ENCODE data around the gene ATF1. TPM values are rescaled to one million over a fixed set of nuclear protein-coding genes. Genes with fewer than 3 reads are reported as not detected.
"Not testable (repeated sequence)": the region's sequence is repeated elsewhere in the genome, so short reads cannot be mapped to it uniquely, and the experiment has no call there.

Gene ATF1
- total RNA-seq, 4 donors from 2014 or later = 16.8 to 24.9 (median 18.0) TPM

- H3K9me3 ChIP-seq = peaks cover 0 to 13% (median 0%) of the 10 kb centered on the region in 4 donors
- no peak for TF ChIP-seq EP300 (IDR thresholded peaks at IDR 0.05)
- TF ChIP-seq, protein P1, sequence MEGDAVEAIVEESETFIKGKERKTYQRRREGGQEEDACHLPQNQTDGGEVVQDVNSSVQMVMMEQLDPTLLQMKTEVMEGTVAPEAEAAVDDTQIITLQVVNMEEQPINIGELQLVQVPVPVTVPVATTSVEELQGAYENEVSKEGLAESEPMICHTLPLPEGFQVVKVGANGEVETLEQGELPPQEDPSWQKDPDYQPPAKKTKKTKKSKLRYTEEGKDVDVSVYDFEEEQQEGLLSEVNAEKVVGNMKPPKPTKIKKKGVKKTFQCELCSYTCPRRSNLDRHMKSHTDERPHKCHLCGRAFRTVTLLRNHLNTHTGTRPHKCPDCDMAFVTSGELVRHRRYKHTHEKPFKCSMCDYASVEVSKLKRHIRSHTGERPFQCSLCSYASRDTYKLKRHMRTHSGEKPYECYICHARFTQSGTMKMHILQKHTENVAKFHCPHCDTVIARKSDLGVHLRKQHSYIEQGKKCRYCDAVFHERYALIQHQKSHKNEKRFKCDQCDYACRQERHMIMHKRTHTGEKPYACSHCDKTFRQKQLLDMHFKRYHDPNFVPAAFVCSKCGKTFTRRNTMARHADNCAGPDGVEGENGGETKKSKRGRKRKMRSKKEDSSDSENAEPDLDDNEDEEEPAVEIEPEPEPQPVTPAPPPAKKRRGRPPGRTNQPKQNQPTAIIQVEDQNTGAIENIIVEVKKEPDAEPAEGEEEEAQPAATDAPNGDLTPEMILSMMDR (IDR thresholded peaks at IDR 0.05) = no peak
- no peak for TF ChIP-seq POLR2A (IDR thresholded peaks at IDR 0.05)
- H3K27ac ChIP-seq = no peak overlapping the region
- H3K36me3 ChIP-seq = no peaks in the 10 kb centered on the region
- peaks cover 0 to 7% (median 0%) of the 10 kb centered on the region in 4 donors for H3K4me1 ChIP-seq
- no peak overlapping the region for H3K4me3 ChIP-seq
- no peak for DNase-seq (ENCODE audit: low spot score in 2 of 2)
- H3K27me3 ChIP-seq = peaks cover 0 to 4% of the 10 kb centered on the region in 2 donors
- 53 to 55% methylated on average over 7 of the region's 7 CpGs for WGBS, 2 donors
These were observed 78.0 kb downstream of the ATF1 start for GRCh38 chr12:50841716-50842531.

DNA sequence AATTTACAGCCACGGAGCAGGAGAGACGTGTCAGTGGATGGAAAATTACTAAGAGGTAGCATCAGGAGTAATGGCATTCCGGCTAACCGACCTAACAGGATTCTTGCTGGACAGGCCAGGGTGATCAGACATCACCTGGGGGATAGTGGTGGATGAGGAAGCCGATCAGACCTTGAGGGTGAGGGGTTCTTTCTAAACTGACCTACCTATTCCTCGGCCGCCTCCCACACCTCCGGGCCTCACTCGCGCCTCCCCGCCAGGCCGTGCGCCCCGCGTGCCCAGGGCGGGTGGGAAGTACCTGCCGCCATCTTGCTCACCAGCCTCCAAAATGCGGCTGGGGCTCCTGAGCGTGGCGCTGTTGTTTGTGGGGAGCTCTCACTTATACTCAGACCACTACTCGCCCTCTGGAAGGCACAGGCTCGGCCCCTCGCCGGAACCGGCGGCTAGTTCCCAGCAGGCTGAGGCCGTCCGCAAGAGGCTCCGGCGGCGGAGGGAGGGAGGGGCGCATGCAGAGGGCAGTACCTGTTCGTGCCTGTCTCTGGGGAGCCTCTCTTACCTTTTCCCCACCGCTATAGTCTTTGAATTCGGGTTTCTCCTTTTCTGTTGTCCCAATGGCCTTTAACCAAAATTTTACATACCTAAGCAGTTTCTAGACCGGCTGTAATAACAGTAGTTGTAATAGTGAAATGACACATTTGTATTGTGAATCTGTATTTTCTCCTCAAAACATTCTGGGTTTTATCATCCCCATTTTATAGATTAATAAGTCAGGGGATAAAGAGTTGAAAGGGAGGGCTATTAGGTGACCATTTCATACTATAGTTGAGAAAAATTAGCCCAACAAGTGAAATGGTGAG, 79.0 kb downstream of the ATF1 start, which contains the start of gene TMPRSS12:
TMPRSS12 (plus strand) TSS at position 290 of the 857 bp plus-strand sequence; CDS start at position 329, 39 bp downstream.
- Histone ChIP-seq H3K4me1 (peaks cover 0 to 7% (median 0%) of the 10 kb centered on the region in 4 donors), H3K4me3 (peak within 1 kb of the TSS in 2 of 4 donors; percentile 20 to 27), H3K27ac (no peak within 1 kb of the TSS), H3K27me3 (peaks cover 0 to 4% of the 10 kb centered on the region in 2 donors), H3K9me3 (peaks cover 0 to 13% (median 0%) of the 10 kb centered on the region in 4 donors), H3K36me3 (no peaks in the 10 kb centered on the region)
- 40 to 43% methylated on average over 36 of the region's 36 CpGs for WGBS, 2 donors
- TF ChIP-seq, protein P1 (IDR thresholded peaks at IDR 0.05) = no peak
- TF ChIP-seq EP300 (IDR thresholded peaks at IDR 0.05) (no peak), POLR2A (IDR thresholded peaks at IDR 0.05) (no peak)
- no peak for DNase-seq (ENCODE audit: low spot score in 2 of 2)

DNA sequence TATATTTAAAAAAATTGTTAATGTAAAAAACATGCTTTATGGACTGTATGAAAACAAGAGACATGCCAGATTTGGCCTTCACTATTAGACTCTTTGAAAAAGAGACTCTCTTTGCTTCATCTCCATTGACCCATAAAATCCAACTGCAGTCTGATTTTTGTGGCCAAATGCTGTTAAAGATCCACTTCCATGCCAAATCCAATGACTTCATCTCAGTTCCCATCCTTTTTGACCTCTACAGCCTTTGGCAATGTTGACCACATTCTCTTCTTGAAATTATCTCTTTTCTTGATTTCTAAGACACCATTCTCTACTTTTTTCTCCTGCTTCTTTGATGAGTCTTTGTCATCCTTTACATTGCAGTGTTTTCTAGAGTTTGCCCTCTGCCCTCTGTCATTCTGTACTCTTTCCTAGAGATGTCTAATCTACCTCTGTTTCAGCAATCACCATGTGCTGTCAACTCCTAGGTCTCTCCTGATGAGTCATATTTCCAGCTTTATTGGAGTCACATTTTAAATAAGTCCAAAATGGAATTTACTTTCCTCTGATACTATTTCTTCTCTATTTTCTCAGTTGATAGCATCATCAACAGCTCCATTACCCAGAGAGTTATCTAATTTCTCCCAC, 81.2 kb downstream of the ATF1 start:
- peaks cover 0 to 4% of the 10 kb centered on the region in 2 donors for H3K27me3 ChIP-seq
- DNase-seq (ENCODE audit: low spot score in 2 of 2) = no peak
- no peak overlapping the region for H3K27ac ChIP-seq
- no peak for TF ChIP-seq EP300 (IDR thresholded peaks at IDR 0.05)
- TF ChIP-seq, protein P1 (IDR thresholded peaks at IDR 0.05) = no peak
- TF ChIP-seq POLR2A (IDR thresholded peaks at IDR 0.05) = no peak
- H3K9me3 ChIP-seq = peaks cover 0 to 13% (median 0%) of the 10 kb centered on the region in 4 donors
- H3K4me3 ChIP-seq = no peak overlapping the region
- peaks cover 0 to 7% (median 0%) of the 10 kb centered on the region in 4 donors for H3K4me1 ChIP-seq
- H3K36me3 ChIP-seq = no peaks in the 10 kb centered on the region

DNA sequence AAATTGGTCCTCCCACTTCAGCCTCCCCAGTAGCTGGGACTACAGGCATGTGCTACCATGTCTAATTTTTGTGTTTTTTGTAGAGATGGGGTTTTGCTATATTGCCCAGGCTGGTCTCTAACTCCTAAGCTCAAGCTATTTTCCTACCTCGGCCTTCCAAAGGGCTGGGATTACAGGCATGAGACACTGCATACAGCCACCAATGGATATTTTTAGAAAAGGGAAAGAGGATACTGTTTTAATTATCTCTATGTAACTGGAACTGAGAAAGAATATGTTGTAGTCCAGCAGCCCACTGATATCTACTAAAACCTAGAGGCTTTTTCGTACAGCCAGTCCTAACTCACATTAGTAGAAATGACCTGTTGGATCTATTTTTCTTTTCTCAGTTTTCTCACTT, 85.1 kb downstream of the ATF1 start:
- Histone ChIP-seq H3K4me3 (no peak overlapping the region), H3K36me3 (no peaks in the 10 kb centered on the region), H3K4me1 (no peaks in the 10 kb centered on the region), H3K27me3 (no peaks in the 10 kb centered on the region), H3K27ac (no peak overlapping the region), H3K9me3 (no peaks in the 10 kb centered on the region)
- no peak for DNase-seq (ENCODE audit: low spot score in 2 of 2)
- TF ChIP-seq EP300 (IDR thresholded peaks at IDR 0.05) (no peak), POLR2A (IDR thresholded peaks at IDR 0.05) (no peak)
- TF ChIP-seq, protein P1 (IDR thresholded peaks at IDR 0.05) = no peak
- 83 to 89% methylated on average over 2 of the region's 2 CpGs for WGBS, 2 donors

- H3K27ac ChIP-seq; H3K4me3 ChIP-seq; DNase-seq (ENCODE audit: low spot score in 2 of 2); H3K9me3 ChIP-seq; H3K27me3 ChIP-seq; H3K4me1 ChIP-seq; H3K36me3 ChIP-seq: not testable (repeated sequence)
- WGBS, 2 donors = 91 to 96% methylated on average over 1 of the region's 1 CpG
These were observed 91.3 kb downstream of the ATF1 start for GRCh38 chr12:50855218-50855617.

DNA sequence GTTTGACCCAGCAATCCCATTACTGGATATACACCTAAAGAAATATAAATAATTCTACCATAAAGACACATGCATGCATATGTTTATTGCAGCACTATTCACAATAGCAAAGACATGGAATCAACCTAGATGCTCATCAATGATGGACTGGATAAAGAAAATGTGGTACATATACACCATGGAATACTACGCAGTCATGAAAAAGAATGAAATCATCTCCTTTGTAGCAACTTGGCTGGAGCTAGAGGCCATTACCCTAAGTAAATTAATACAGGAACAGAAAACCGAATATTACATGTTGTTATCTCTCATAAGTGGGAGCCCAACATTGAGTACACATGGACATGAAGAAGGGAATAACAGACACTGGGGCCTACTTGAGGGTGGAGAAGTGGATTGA, 91.8 kb downstream of the ATF1 start:
- H3K27me3 ChIP-seq; H3K36me3 ChIP-seq; DNase-seq (ENCODE audit: low spot score in 2 of 2); H3K9me3 ChIP-seq; H3K4me3 ChIP-seq; H3K4me1 ChIP-seq; H3K27ac ChIP-seq: not testable (repeated sequence)
- WGBS, 2 donors = 93 to 97% methylated on average over 2 of the region's 2 CpGs
